HCEC 1CT (cell line): ENCODE measurements around the gene SH3TC1.

Source experiments
- DNase-seq: peaks from one replicate; pipeline ENCODE4 v3.0.0-alpha.2; 2017

Gene SH3TC1

GRCh38 chr4:8267077-8267476, 68.0 kb downstream of the SH3TC1 start:
- DNase-seq, result peak; percentile 19

- DNase-seq, result no peak
These were observed 69.1 kb downstream of the SH3TC1 start for GRCh38 chr4:8268211-8268610.

- DNase-seq, result no peak
These were observed 69.9 kb downstream of the SH3TC1 start for GRCh38 chr4:8268901-8269534.

- DNase-seq, result no peak
These were observed 70.7 kb downstream of the SH3TC1 start, which contains the start of gene HTRA3 for GRCh38 chr4:8269535-8270417. Gene HTRA3, plus strand, starts transcription at chr4:8269754. Its CDS starts 215 bp downstream, at chr4:8269969.

DNA sequence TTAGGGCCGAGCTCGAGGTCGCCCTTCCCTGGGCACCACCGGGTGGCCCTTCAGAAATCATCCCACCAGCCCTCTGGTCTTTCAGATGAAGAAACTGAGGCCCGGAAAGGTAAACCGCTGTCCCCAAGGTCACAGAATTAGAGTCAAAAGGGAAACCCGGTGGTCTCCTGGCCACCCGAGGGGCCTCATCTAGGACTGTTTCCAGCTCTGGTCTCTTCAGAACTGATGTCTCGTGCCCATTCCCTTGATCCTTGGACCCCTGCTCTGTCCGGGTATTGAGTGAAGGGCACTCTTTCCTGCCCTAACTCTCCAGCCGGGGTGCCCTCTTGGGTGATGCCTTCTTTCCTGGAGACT, 71.3 kb downstream of the SH3TC1 start:
- no peak for DNase-seq

GRCh38 chr4:8270912-8271815, 72.1 kb downstream of the SH3TC1 start:
- peak; percentile 11 for DNase-seq

DNA sequence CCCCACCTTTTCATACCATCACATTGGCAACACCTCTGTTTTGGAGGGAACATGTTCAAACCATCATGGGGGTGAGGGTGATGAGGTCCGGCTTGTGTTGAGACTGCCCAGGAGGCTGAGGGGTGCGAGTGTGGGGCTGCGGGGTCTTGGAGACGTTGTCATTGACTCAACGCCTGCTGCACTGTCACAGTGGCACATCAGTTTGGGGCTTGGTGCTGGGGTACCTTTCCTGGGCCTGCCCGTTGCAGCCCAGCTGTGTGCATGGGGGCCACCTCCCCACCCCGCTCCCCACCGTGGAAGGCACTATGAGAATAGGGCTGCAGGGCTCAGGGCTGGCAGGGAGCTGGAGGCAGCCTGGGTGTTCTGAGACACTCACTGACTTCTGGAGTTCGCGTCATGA, 72.7 kb downstream of the SH3TC1 start:
- DNase-seq, result no peak

- no peak for DNase-seq
These were observed 73.7 kb downstream of the SH3TC1 start for GRCh38 chr4:8272472-8273428.

DNA sequence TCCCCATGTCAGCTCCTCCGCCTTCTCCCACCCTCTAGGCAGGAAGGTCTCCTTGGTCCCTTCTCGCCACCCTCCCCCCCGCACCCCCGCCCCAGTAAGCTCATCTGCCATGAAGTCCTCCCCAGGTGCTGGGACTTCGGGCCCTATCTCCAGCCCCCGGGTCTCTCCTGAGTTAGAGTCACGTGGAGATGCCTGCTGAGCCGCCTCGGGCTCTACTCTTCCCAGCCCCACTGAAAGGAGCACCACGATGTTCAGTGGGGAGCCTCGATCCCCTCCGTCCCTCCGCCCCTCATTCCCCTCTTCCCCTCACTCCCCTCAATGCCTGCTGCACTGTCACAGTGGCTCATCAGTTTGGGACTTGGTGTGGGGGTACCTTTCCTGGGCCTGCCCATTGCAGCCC, 74.4 kb downstream of the SH3TC1 start:
- no peak for DNase-seq

- no peak for DNase-seq
These were observed 75.1 kb downstream of the SH3TC1 start for GRCh38 chr4:8274066-8274652.

DNA sequence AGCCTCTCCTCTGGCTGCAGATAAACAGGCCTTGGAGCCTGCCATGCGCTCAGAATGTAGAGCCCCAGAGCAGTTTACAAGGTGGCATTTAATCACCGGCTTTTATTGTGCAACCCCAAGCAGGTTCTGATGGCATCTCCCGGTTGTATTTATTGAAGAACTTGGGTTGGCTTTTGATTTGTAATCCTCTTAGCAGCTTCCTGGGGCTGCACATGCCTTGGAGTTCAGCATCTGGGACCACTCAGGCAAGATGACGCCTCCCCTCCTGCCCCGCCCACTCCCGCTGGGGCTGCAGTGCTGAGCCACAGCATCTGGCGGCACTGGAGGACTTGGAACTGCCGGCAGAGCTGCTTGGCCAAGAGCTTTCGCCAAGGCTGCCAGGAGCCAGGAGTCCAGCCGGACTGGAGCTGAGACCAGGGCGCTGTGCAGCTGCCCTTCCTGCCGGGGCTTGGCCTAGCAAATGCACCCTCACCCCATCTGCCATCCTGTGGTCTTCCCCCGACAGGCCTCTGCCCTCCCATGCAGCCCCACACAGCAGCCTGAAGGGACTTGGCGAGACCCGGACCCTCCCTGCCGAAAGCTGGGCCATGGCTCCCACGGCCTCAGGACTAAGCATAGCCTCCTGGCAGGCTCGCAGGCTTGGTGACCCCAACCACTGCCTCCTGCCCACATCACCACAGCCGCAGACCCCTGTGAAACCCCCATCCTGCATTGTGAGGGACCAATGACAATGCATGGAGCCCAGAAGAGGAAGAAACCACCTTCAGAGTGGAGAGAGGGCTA, 75.9 kb downstream of the SH3TC1 start:
- DNase-seq, result peak; percentile 82

DNA sequence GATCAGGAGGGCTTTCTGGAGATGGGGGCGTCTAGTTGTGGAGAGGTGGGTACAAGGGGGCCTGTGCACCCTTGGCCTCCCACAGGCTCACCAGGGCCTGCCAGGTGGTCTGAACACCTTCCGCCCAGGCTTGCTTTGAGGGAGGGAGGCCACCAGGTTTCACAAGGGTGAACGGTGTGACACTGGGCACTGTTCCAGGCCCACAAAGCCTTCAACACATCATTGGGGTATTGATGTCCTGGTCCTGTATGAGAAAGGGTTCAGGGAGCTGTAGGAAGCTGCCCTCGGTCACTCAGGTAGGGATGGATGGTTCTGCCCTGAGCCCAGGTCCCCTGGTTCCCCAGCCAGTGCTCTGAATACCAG, 76.4 kb downstream of the SH3TC1 start:
- no peak for DNase-seq

- no peak for DNase-seq
These were observed 77.5 kb downstream of the SH3TC1 start for GRCh38 chr4:8276358-8277240.

DNA sequence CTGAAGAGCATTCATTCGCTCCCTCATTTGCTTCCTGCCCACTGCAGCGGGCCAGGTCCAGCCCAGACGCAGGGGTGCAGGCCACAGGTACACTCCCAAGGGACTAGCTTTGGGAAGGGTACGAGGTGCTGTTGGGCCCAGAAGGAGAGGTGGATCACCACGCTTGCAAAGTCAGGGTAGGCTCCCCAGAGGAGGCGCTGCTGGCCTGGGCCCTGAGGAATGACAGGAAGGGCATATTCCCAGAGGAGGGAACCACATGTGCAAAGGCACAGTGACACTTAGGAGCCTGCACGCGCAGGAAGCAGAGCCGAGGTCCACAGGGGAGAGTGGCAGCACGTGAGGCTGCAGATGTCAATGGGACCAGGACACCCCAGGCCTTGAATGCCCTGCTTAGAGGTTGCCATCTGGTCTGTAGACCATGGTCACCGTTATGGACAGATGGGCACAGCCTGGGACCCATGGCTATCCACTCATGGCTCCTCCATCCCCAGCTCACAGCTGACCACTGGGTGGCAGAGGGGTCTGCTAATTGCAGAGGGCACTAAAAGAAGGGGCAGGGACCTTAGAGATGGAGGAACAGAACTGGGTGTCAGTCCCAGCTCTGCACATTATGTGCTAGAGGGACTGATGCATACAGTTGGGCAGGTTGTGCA, 78.4 kb downstream of the SH3TC1 start:
- DNase-seq, result no peak

DNA sequence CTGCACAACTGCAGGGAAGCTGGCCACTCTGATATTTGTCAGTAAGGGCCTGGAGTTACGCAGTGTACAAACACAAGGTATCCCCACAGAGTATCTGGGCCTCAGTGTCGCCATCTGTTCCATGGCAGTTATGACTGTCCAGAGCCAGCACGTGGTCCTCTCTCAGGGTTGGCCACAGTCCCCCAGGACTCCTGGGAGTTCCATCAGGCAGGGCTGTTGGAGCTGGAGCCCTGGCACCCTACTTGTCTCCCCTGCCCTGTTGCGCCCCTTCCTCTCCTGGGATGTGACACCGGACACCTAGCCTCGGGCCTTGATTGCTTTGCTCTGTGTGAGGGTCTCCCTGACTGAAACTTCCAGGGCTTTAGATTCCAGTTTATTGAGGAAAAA, 78.9 kb downstream of the SH3TC1 start:
- DNase-seq, result no peak

- DNase-seq, result peak; percentile 71
These were observed 79.6 kb downstream of the SH3TC1 start for GRCh38 chr4:8278421-8279287.

DNA sequence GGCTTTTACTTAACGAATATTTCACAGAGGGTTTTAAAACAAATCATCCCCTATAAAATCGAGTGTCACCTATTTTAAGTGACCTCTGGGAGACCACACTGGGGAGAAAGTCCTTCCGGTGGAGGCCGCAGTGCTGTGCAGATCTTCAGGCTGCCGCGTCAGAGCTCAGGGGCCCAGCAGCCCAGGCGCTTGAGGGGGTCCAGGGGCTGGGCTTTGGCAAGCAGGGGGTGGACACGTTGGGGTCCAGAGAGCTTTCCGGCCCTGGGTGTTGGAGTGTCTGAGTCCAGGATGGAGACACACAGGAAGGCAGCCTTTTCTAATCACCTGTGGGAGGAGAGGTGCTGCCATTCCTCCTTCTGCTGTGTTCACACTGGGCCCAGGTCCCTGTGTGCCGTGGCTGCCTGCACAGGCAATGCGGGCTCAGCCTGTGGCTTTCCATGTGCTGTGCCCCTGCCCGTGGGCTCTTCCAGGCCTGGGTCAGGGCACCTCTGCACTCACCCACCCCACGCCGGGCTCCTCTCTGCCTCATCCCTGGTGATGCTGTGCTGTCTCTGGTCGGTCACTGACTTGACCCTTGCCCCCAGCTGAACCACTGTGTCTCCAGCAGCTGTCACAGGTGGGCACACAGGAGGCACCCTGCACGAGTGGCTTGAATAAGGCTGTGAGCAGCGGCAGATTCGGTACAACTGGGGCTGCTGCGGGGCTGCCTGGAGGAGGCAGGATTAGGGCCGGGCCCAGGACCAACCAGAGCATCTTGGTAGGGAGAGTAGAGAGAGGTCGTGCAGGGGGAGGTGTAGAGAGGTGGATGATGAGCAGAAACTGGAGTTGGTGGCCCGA, 80.4 kb downstream of the SH3TC1 start:
- no peak for DNase-seq
